GM23248 (cell line): ENCODE data around the gene PRKAG1. TPM values are rescaled to one million over a fixed set of nuclear protein-coding genes. Genes with fewer than 3 reads are reported as not detected.

ENCODE experiments used
- DNase-seq: peaks from one replicate; pipeline ENCODE4 v3.0.0-alpha.2; 2015
- H2AFZ ChIP-seq: fragments of 200-600 bp; sonication (generic); 2 replicates; pipeline ENCODE4 v1.6.1; 2016; ENCODE audit warnings: antibody characterized with exemption
- H3F3A ChIP-seq: fragments of 200-600 bp; sonication (generic); 2 replicates; pipeline ENCODE4 v1.6.1; 2016; ENCODE audit warnings: mild to moderate bottlenecking, antibody characterized with exemption, mixed run types; ENCODE audit not compliant: insufficient read depth
- H3K27ac ChIP-seq: fragments of 200-600 bp; sonication (generic); 2 replicates; pipeline ENCODE4 v1.5.1; 2016; ENCODE audit warnings: mild to moderate bottlenecking
- H3K27me3 ChIP-seq: fragments of 200-600 bp; sonication (generic); replicated peaks from 2 replicates; pipeline ENCODE4 v1.6.1; 2016; ENCODE audit warnings: mild to moderate bottlenecking; ENCODE audit not compliant: insufficient read depth
- H3K36me3 ChIP-seq: fragments of 200-600 bp; sonication (generic); 2 replicates; pipeline ENCODE4 v1.6.1; 2016; ENCODE audit warnings: low read depth, mild to moderate bottlenecking
- H3K4me1 ChIP-seq: fragments of 200-600 bp; sonication (generic); 2 replicates; pipeline ENCODE4 v1.6.1; 2016; ENCODE audit warnings: mild to moderate bottlenecking; ENCODE audit not compliant: insufficient read depth
- H3K4me2 ChIP-seq: fragments of 200-600 bp; sonication (generic); one replicate; pipeline ENCODE4 v1.6.1; 2016; ENCODE audit warnings: mild to moderate bottlenecking; ENCODE audit not compliant: unreplicated experiment
- H3K4me3 ChIP-seq: fragments of 200-600 bp; sonication (generic); 2 replicates; pipeline ENCODE4 v1.5.1; 2016; ENCODE audit warnings: mild to moderate bottlenecking
- H3K79me2 ChIP-seq: fragments of 200-600 bp; sonication (generic); 2 replicates; pipeline ENCODE4 v1.6.1; 2016; ENCODE audit warnings: mild to moderate bottlenecking; ENCODE audit not compliant: insufficient read depth
- H3K9ac ChIP-seq: fragments of 200-600 bp; sonication (generic); 2 replicates; pipeline ENCODE4 v1.6.1; 2016; ENCODE audit warnings: mild to moderate bottlenecking
- H3K9me2 ChIP-seq: fragments of 200-600 bp; sonication (generic); 2 replicates; pipeline ENCODE4 v1.6.1; 2016; ENCODE audit warnings: mixed run types, mild to moderate bottlenecking, moderate library complexity; ENCODE audit not compliant: insufficient read depth
- H3K9me3 ChIP-seq: fragments of 200-600 bp; sonication (generic); one replicate; pipeline ENCODE4 v1.6.1; 2017; ENCODE audit warnings: low read depth
- H4K20me1 ChIP-seq: fragments of 200-600 bp; sonication (generic); 2 replicates; pipeline ENCODE4 v1.6.0; 2016; ENCODE audit not compliant: insufficient read depth
- EZH2 ChIP-seq: fragments of 200-600 bp; sonication (generic); IDR thresholded peaks from 2 replicates; pipeline ENCODE4 v1.6.1; 2018; ENCODE audit warnings: antibody characterized with exemption, mild to moderate bottlenecking; ENCODE audit not compliant: insufficient read depth, poor library complexity, severe bottlenecking
- EZH2phosphoT487 ChIP-seq: fragments of 200-600 bp; sonication (generic); IDR thresholded peaks from 2 replicates; pipeline ENCODE4 v1.6.1; 2018; ENCODE audit warnings: antibody characterized with exemption, moderate library complexity, mild to moderate bottlenecking, low read depth; ENCODE audit not compliant: insufficient read depth
- WGBS, 2 experiments: methylation state at CpG; one replicate each; pipeline ENCODE4 v1.1.6; 2015 to 2017; ENCODE audit warnings: low lambda C conversion rate in 2 of 2, low coverage in 1 of 2; ENCODE audit errors: missing lambda C conversion rate in 2 of 2; 5-methylcytosine and 5-hydroxymethylcytosine counted together
- in situ Hi-C: fragments of 300-500 bp; cut with MboI; formaldehyde crosslinking; loops from 2 replicates; pipeline ENCODE4 v1.15.0; 2020
- polyA plus RNA-seq: library from polyadenylated mRNA; unstranded; fragments of >200 nt; fragmentation: Nextera tagmentation; extraction: Ambion mirVana; gene quantifications from 2 replicates; pipeline ENCODE4 v1.2.1, GENCODE V29; 2016
- total RNA-seq: library from RNA; depleted of rRNA; stranded (reverse); fragments of >200 nt; shearing (Covaris generic); gene quantifications from 2 replicates; pipeline ENCODE4 v1.2.3, GENCODE V29; 2014

PRKAG1 gene
- total and polyA plus RNA-seq, 2 experiments from 2014 or later: 62.5 to 91.3 TPM

DNA sequence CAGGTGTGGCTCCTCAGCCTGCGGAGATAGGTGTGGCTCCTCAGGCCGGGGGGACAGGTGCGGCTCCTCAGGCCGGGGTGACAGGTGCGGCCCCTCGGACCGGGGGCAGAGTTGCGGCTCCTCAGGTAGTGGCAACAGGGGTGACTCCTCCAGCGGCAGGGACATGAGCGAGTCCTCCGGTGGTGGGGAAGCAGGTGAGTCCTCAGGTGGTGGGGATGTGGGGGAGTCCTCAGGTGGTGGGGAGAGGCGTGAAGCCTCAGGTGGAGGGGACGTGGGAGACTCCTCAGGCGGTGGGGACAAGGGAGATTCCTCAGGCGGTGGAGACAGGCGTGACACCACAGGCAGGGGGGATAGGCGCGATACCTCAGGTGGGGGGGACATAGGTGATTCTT, 32.8 kb upstream of the PRKAG1 start:
- Histone ChIP-seq H3K27ac (no peak overlapping the region), H4K20me1 (peaks cover 16% of the 10 kb centered on the region), H3K9me2 (no peaks in the 10 kb centered on the region), H2AFZ (no peak overlapping the region), H3K27me3 (no peaks in the 10 kb centered on the region), H3K79me2 (peaks cover 95% of the 10 kb centered on the region), H3K4me2 (no peak overlapping the region), H3F3A (peaks cover 1% of the 10 kb centered on the region; the same call in 1 of the 2 replicates), H3K4me1 (peaks cover 14% of the 10 kb centered on the region), H3K9me3 (no peaks in the 10 kb centered on the region), H3K36me3 (peaks cover 32% of the 10 kb centered on the region), H3K9ac (no peak overlapping the region), H3K4me3 (no peak overlapping the region)
- DNase-seq: no peak
- in situ Hi-C loops: no loop called here
- TF ChIP-seq EZH2: no peak
- no peak for TF ChIP-seq EZH2phosphoT487
- 97 to 98% methylated on average over 12 to 18 of the region's 18 CpGs for WGBS, 2 experiments

DNA sequence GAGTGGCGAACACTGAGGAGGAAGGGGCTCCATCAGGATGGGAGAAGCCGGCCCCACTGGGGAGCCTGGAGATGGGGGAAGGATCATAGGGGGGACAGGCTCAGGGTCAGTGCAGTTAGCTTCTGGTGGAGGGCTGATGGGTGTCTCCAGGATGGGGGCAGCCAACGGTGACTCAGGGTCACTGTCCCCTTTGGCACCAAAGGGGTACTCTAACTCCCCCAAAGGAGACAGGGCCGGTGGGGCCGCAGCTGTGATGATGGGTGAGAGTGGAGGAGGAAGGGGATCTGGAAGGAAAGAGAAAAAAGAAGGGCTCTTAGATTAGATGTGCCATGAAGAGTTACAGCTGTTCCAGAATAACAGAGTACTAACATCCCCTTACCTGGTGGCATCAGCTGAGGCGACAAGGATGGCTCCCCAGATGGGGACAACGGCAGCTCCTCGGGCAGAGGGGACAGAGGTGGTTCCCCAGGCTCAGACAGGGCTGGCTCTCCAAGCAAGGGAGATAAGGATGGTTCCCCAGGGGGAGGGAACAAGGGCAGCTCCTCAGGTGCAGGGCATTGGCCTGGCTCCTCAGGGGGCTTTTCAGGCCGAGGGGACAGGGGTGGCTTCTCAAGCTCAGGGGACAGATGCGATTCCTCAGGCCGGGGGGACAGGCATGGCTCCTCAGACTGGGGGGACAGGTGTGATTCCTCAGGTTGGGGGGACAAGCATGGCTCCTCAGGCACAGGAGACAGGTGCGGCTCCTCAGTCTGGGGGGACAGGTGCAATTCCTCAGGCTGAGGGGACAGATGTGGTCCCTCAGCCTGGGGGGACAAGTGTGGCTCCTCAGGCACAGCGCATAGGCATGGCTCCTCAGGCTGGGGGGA, 32.2 kb upstream of the PRKAG1 start:
- peaks cover 14% of the 10 kb centered on the region for H4K20me1 ChIP-seq
- no peaks in the 10 kb centered on the region for H3F3A ChIP-seq
- in situ Hi-C loops: no loop called here
- no peaks in the 10 kb centered on the region for H3K27me3 ChIP-seq
- no peak overlapping the region for H3K4me3 ChIP-seq
- H3K36me3 ChIP-seq: peaks cover 38% of the 10 kb centered on the region
- no peaks in the 10 kb centered on the region for H3K9me2 ChIP-seq
- no peaks in the 10 kb centered on the region for H3K9me3 ChIP-seq
- no peak overlapping the region for H3K27ac ChIP-seq
- WGBS, 2 experiments: 94 to 95% methylated on average over 13 of the region's 13 CpGs
- H3K4me2 ChIP-seq: no peak overlapping the region
- TF ChIP-seq EZH2 (no peak), EZH2phosphoT487 (no peak)
- no peak for DNase-seq
- H3K9ac ChIP-seq: no peak overlapping the region
- H3K4me1 ChIP-seq: peaks cover 8% of the 10 kb centered on the region
- H3K79me2 ChIP-seq: peaks cover 90% of the 10 kb centered on the region
- H2AFZ ChIP-seq: no peak overlapping the region

DNA sequence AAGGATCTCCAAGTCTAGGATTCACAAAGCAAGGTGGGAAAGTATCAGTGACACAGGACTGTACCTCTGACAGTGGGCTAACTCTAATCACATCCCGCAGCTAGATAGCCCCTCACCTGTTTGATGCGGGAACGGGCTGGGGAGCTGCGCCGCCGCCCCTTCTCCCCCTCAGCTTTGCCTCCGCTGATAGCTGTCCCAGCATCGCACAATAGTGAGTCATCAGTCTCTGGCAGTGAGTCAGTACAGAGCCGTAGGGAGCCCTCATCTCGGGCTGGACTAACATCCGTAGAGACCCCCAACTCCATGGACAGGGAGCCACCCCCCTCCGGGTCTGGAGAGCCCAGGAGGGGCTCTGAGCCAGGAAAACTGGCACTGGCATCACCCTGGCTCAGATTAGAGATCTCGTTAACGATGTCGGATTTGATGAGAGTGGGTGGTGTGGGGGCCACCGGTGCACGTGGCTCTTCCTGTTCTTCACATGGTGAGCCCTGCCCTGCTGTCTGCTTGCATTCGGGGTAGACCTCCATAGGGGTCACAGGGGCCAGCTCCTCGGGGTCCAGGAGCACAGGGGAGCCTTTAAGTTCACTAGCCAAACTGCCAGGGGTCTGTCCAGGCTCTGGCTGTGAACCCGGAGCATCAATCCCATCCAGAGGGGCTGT, 31.1 kb upstream of the PRKAG1 start:
- peaks cover 80% of the 10 kb centered on the region for H3K79me2 ChIP-seq
- H3F3A ChIP-seq: no peaks in the 10 kb centered on the region
- no peaks in the 10 kb centered on the region for H3K9me3 ChIP-seq
- H3K9ac ChIP-seq: no peak overlapping the region
- H4K20me1 ChIP-seq: peaks cover 3% of the 10 kb centered on the region
- peaks cover 46% of the 10 kb centered on the region for H3K36me3 ChIP-seq
- WGBS, 2 experiments: 73 to 74% methylated on average over 20 of the region's 20 CpGs
- H3K4me2 ChIP-seq: no peak overlapping the region
- in situ Hi-C loops: no loop called here
- no peak overlapping the region for H3K4me3 ChIP-seq
- no peaks in the 10 kb centered on the region for H3K9me2 ChIP-seq
- no peak for TF ChIP-seq EZH2
- TF ChIP-seq EZH2phosphoT487: no peak
- peak; percentile 61 for DNase-seq
- peaks cover 3% of the 10 kb centered on the region; the same call in 1 of the 2 replicates for H3K4me1 ChIP-seq
- no peaks in the 10 kb centered on the region for H3K27me3 ChIP-seq
- no peak overlapping the region for H3K27ac ChIP-seq
- H2AFZ ChIP-seq: no peak overlapping the region

DNA sequence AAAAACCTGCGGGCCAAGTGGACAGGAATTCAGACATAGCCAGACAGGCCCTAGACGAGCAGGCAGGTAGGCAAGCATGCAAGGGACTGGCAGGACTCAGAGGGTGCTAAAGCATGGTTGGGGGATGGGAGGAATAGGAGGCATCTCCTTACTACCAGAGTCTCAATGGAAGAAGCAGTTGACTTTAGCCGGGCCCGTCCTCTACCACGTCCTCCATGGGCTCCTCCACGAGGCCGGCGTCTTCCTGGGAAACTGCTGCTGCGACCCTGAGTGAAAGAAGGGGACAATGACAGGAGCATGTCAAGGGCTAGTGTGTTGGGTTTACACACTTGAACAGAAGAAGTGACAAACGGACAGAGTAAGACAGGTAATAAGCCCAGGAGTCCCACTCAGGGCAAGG, 30.4 kb upstream of the PRKAG1 start:
- no peak overlapping the region for H3K4me2 ChIP-seq
- no peaks in the 10 kb centered on the region for H3F3A ChIP-seq
- H3K9ac ChIP-seq: no peak overlapping the region
- no peak overlapping the region for H2AFZ ChIP-seq
- no peak for TF ChIP-seq EZH2
- no peak for TF ChIP-seq EZH2phosphoT487
- no peaks in the 10 kb centered on the region for H4K20me1 ChIP-seq
- no peaks in the 10 kb centered on the region for H3K9me3 ChIP-seq
- no peak overlapping the region for H3K4me3 ChIP-seq
- peaks cover 3% of the 10 kb centered on the region; the same call in 1 of the 2 replicates for H3K4me1 ChIP-seq
- no peak for DNase-seq
- peaks cover 73% of the 10 kb centered on the region for H3K79me2 ChIP-seq
- no peaks in the 10 kb centered on the region for H3K9me2 ChIP-seq
- in situ Hi-C loops: no loop called here
- 90 to 91% methylated on average over 10 of the region's 10 CpGs for WGBS, 2 experiments
- H3K27ac ChIP-seq: no peak overlapping the region
- peaks cover 46% of the 10 kb centered on the region for H3K36me3 ChIP-seq
- no peaks in the 10 kb centered on the region for H3K27me3 ChIP-seq
